Mesendoderm (in vitro differentiated cells): ENCODE data around the gene PAOX.
"Not testable (repeated sequence)": the region's sequence is repeated elsewhere in the genome, so short reads cannot be mapped to it uniquely, and the experiment has no call there.

Experiments
- DNase-seq: peaks from one replicate; pipeline ENCODE4 v3.0.0; 2013
- H2AK5ac ChIP-seq: 2 replicates; pipeline ENCODE4 v1.6.1; 2013; ENCODE audit warnings: low read length, inconsistent platforms
- H2BK120ac ChIP-seq: 2 replicates; pipeline ENCODE4 v1.6.1; 2013; ENCODE audit warnings: low read depth, mild to moderate bottlenecking, low read length, moderate library complexity, mixed read lengths
- H2BK15ac ChIP-seq: replicated peaks from 2 replicates; pipeline ENCODE4 v1.6.1; 2013; ENCODE audit warnings: low read depth, mild to moderate bottlenecking, moderate library complexity
- H2BK5ac ChIP-seq: 2 replicates; pipeline ENCODE4 v1.6.1; 2013; ENCODE audit warnings: low read length, inconsistent platforms
- H3K18ac ChIP-seq: 2 replicates; pipeline ENCODE4 v1.6.1; 2013; ENCODE audit warnings: mild to moderate bottlenecking, low read length, mixed read lengths
- H3K23ac ChIP-seq: one replicate; pipeline ENCODE4 v1.6.1; 2013; ENCODE audit warnings: low read length
- H3K27ac ChIP-seq: 2 replicates; pipeline ENCODE4 v1.5.1; 2013; ENCODE audit warnings: low read depth, mild to moderate bottlenecking, inconsistent platforms, low read length, moderate library complexity
- H3K27me3 ChIP-seq: 2 replicates; pipeline ENCODE4 v1.6.1; 2013; ENCODE audit warnings: low read length, control low read depth, mild to moderate bottlenecking, inconsistent platforms; ENCODE audit not compliant: insufficient read depth, poor library complexity
- H3K36me3 ChIP-seq: 2 replicates; pipeline ENCODE4 v1.6.1; 2013; ENCODE audit warnings: low read length, inconsistent platforms; ENCODE audit not compliant: control insufficient read depth, insufficient read depth
- H3K4ac ChIP-seq: one replicate; pipeline ENCODE4 v1.6.1; 2013; ENCODE audit warnings: low read depth, mild to moderate bottlenecking, low read length, moderate library complexity
- H3K4me1 ChIP-seq: 2 replicates; pipeline ENCODE4 v1.6.1; 2013; ENCODE audit warnings: low read depth, low read length, inconsistent platforms; ENCODE audit not compliant: control insufficient read depth
- H3K4me2 ChIP-seq: 2 replicates; pipeline ENCODE4 v1.6.1; 2013; ENCODE audit warnings: low read length
- H3K4me3 ChIP-seq: 2 replicates; pipeline ENCODE4 v1.5.1; 2013; ENCODE audit warnings: mild to moderate bottlenecking, low read length
- H3K56ac ChIP-seq: one replicate; pipeline ENCODE4 v1.6.1; 2013; ENCODE audit warnings: low read length
- H3K79me1 ChIP-seq: 2 replicates; pipeline ENCODE4 v1.6.1; 2013; ENCODE audit warnings: low read length, inconsistent platforms
- H3K79me2 ChIP-seq: 2 replicates; pipeline ENCODE4 v1.6.1; 2013; ENCODE audit warnings: mild to moderate bottlenecking, low read length; ENCODE audit not compliant: control insufficient read depth, insufficient read depth
- H3K9ac ChIP-seq: 2 replicates; pipeline ENCODE4 v1.6.1; 2013; ENCODE audit warnings: low read length, inconsistent platforms
- H4K5ac ChIP-seq: one replicate; pipeline ENCODE4 v1.6.1; 2013; ENCODE audit warnings: low read length
- H4K8ac ChIP-seq: one replicate; pipeline ENCODE4 v1.6.1; 2013; ENCODE audit warnings: low read depth, mild to moderate bottlenecking, control low read depth, low read length, moderate library complexity
- WGBS: extraction: QIAGEN DNeasy Blood & Tissue Kit; methylation state at CpG from one replicate; pipeline ENCODE4 v1.1.7; 2013; ENCODE audit warnings: low lambda C conversion rate, missing lambda C conversion rate; ENCODE audit not compliant: insufficient coverage; ENCODE audit errors: extremely low coverage; 5-methylcytosine and 5-hydroxymethylcytosine counted together

The PAOX gene

GRCh38 chr10:133365461-133366129 is 13.5 kb upstream of the PAOX start:
- no CpG with 5 or more reads among the region's 13 CpGs for WGBS
- no peak for DNase-seq
- Histone ChIP-seq H2BK120ac (no peak overlapping the region), H3K36me3 (peaks cover 8% of the 10 kb centered on the region), H2BK15ac (no peak overlapping the region), H3K4me3 (no peak overlapping the region), H3K79me1 (no peaks in the 10 kb centered on the region), H4K8ac (no peak overlapping the region), H3K4me1 (no peaks in the 10 kb centered on the region), H3K4ac (no peak overlapping the region), H3K56ac (no peak overlapping the region), H2BK5ac (no peak overlapping the region), H2AK5ac (no peak overlapping the region), H3K79me2 (no peaks in the 10 kb centered on the region), H3K27ac (no peak overlapping the region), H3K4me2 (no peak overlapping the region), H3K23ac (no peak overlapping the region), H3K9ac (no peak overlapping the region), H3K27me3 (no peaks in the 10 kb centered on the region), H4K5ac (no peak overlapping the region), H3K18ac (no peak overlapping the region)

GRCh38 chr10:133366130-133366478 is 13.0 kb upstream of the PAOX start:
- no peaks in the 10 kb centered on the region for H3K27me3 ChIP-seq
- no peaks in the 10 kb centered on the region for H3K79me2 ChIP-seq
- H2BK5ac ChIP-seq, result no peak overlapping the region
- H3K79me1 ChIP-seq, result no peaks in the 10 kb centered on the region
- H3K23ac ChIP-seq, result no peak overlapping the region
- no peak overlapping the region for H3K27ac ChIP-seq
- H4K5ac ChIP-seq, result no peak overlapping the region
- H2BK120ac ChIP-seq, result no peak overlapping the region
- no peak overlapping the region for H4K8ac ChIP-seq
- H3K56ac ChIP-seq, result no peak overlapping the region
- WGBS, result no CpG with 5 or more reads among the region's 17 CpGs
- H3K9ac ChIP-seq, result no peak overlapping the region
- no peak overlapping the region for H3K4ac ChIP-seq
- H3K18ac ChIP-seq, result no peak overlapping the region
- H2BK15ac ChIP-seq, result no peak overlapping the region
- H3K36me3 ChIP-seq, result peaks cover 8% of the 10 kb centered on the region
- H3K4me2 ChIP-seq, result no peak overlapping the region
- H3K4me3 ChIP-seq, result no peak overlapping the region
- no peak overlapping the region for H2AK5ac ChIP-seq
- H3K4me1 ChIP-seq, result no peaks in the 10 kb centered on the region
- no peak for DNase-seq

GRCh38 chr10:133366751-133367150 is 12.3 kb upstream of the PAOX start:
- DNase-seq, result no peak
- Histone ChIP-seq H3K9ac (no peak overlapping the region), H3K4me1 (no peaks in the 10 kb centered on the region), H4K5ac (no peak overlapping the region), H3K27ac (no peak overlapping the region), H3K4ac (no peak overlapping the region), H3K79me2 (no peaks in the 10 kb centered on the region), H4K8ac (no peak overlapping the region), H3K79me1 (peaks cover 1% of the 10 kb centered on the region), H3K23ac (no peak overlapping the region), H3K27me3 (no peaks in the 10 kb centered on the region), H3K4me3 (no peak overlapping the region), H2BK15ac (no peak overlapping the region), H2BK120ac (no peak overlapping the region), H3K4me2 (no peak overlapping the region), H3K56ac (no peak overlapping the region), H3K18ac (no peak overlapping the region), H2BK5ac (no peak overlapping the region), H2AK5ac (no peak overlapping the region), H3K36me3 (peaks cover 8% of the 10 kb centered on the region)
- WGBS, result no CpG with 5 or more reads among the region's 13 CpGs

GRCh38 chr10:133367461-133367860 is 11.6 kb upstream of the PAOX start:
- H2AK5ac ChIP-seq, H3K4me3 ChIP-seq, H3K56ac ChIP-seq, H3K36me3 ChIP-seq, H3K4me1 ChIP-seq, H3K9ac ChIP-seq, H3K79me2 ChIP-seq, H3K27me3 ChIP-seq, DNase-seq, H3K4ac ChIP-seq, H3K23ac ChIP-seq, H3K27ac ChIP-seq, H4K8ac ChIP-seq, H2BK15ac ChIP-seq, H3K4me2 ChIP-seq, H2BK5ac ChIP-seq, H4K5ac ChIP-seq, H3K79me1 ChIP-seq, H3K18ac ChIP-seq, H2BK120ac ChIP-seq: not testable (repeated sequence)
- no CpG with 5 or more reads among the region's 7 CpGs for WGBS

- Histone ChIP-seq H3K79me1 (peaks cover 1% of the 10 kb centered on the region), H4K5ac (no peak overlapping the region), H3K79me2 (peaks cover 2% of the 10 kb centered on the region), H3K36me3 (peaks cover 8% of the 10 kb centered on the region), H4K8ac (no peak overlapping the region), H3K27me3 (no peaks in the 10 kb centered on the region), H3K23ac (no peak overlapping the region), H3K4ac (no peak overlapping the region), H2AK5ac (no peak overlapping the region), H3K18ac (no peak overlapping the region), H3K4me2 (no peak overlapping the region), H2BK5ac (no peak overlapping the region), H3K56ac (no peak overlapping the region), H2BK120ac (no peak overlapping the region), H3K4me3 (no peak overlapping the region), H3K4me1 (no peaks in the 10 kb centered on the region), H3K27ac (no peak overlapping the region), H2BK15ac (no peak overlapping the region), H3K9ac (no peak overlapping the region)
- DNase-seq, result no peak
- no CpG with 5 or more reads among the region's 7 CpGs for WGBS
Measured at GRCh38 chr10:133368153-133368552, 10.9 kb upstream of the PAOX start.
